Measurements from ENCODE around the gene RNF13.
"Not testable (repeated sequence)": the region's sequence is repeated elsewhere in the genome, so short reads cannot be mapped to it uniquely, and the experiment has no call there.

The RNF13 gene

GRCh38 chr3:149801639-149802038, 11.4 kb upstream of the RNF13 start:
- DNase-seq: no peak

- no peak for DNase-seq
Measured at GRCh38 chr3:149806171-149806778, 6.7 kb upstream of the RNF13 start.

DNA sequence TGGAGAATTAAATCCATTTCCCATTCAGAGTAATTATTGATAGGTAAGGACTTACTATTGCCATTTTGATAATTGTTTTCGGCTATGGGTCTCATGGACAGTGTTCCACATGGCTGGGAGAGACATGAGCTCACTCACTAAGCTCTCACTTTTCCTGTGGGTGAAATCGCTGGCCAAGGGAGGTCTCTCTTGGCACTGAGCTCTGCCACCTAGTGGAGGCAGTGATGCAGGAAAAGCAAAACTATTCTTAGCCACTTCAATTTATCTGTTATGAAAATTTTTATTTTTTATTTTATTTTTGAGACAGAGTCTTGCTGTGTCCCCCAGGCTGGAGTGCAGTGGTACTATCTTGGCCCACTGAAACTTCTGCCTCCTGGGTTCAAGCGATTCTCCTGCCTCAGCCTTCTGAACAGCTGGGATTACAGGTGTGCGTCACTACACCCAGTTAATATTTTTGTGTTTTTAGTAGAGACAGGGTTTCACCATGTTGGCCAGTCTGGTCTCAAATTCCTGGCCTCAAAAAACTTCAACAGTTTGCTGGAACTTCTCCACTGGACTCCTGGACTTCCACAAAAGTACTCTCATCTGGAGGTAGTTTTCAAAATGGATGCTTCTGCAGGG, 4.7 kb upstream of the RNF13 start:
- peak; percentile 54 to 65 for DNase-seq

DNA sequence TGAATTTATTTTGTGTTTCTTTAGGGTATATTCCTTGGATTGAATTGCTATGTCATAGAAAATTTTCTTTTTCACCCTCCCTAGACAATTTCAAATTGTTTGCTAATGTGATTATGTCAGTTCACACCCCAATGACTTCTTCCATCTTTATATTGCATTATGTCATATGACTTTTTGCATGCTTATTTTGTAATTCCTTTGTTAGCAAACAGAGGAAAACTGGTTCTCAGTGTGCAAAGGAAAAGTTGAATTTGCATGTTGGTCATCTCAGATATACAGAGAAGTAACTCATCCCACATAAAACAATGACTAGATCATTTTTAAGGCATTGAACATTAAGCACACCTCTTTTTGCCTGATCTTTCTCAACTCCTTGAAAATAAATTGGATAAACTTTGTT, 3.3 kb upstream of the RNF13 start:
- no peak for DNase-seq

DNA sequence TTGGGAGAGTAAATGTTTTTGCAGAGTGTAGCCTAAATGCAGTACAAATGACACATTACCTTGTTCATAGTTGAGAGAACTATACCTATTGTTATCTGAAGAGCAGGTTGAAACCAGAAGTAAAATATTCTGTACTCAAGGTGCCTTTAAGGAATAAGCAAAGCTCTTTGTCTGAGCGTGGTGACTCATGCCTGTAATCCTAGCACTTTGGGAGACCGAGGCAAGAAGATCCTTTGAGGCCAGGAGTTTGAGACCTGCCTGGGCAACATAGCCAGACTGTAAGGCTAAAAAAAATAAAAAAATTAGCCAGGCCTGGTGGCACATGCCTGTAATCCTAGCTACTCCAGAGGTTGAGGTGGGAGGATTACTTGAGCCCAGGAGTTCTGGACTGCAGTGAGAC, 2.2 kb upstream of the RNF13 start:
- no peak for DNase-seq

- no peak for DNase-seq
Measured at GRCh38 chr3:149812165-149812605, 830 bp upstream of the RNF13 start.

- DNase-seq: peak; percentile 6 to 26
Measured at GRCh38 chr3:149813367-149814281, 609 bp downstream of the RNF13 start.

- DNase-seq: no peak
Measured at GRCh38 chr3:149815321-149815720, 2.3 kb downstream of the RNF13 start.

DNA sequence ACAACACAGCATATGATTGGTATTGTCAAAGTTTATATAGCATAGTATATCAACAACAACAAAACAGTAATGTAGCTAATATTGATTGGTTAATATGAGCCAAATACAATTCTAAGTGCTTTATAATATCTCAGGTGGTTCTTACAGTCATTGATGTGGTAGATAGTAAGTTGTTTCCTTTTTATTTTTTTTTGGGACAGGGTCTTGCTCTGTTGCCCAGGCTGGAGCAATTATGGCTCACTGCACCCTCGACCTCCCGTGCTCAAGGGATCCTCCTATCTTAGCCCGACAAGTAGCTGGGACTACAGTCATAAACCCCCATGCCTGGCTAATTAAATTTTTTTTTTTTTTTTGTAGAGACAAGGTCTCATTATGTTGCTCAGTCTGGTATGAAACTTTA, 2.7 kb downstream of the RNF13 start:
- DNase-seq: no peak

DNA sequence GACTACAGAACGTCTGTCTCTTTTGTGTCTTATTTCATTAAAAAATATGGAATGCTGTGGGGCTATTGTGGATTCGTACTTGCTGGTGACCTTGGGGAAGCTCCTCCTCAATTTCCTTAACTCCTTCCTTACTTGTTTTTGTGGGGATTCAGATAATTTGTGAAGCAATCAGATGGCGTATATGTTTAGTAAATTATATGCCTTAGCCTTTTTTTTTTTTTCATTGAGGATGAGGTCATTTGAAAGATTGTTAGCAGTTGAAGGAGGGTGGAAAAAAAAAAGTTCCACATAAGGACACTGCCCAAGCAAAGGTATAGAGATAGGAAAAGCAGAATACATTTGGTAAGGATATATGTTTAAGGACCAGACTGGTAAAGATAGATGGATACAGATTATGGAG, 3.3 kb downstream of the RNF13 start:
- DNase-seq: no peak

DNA sequence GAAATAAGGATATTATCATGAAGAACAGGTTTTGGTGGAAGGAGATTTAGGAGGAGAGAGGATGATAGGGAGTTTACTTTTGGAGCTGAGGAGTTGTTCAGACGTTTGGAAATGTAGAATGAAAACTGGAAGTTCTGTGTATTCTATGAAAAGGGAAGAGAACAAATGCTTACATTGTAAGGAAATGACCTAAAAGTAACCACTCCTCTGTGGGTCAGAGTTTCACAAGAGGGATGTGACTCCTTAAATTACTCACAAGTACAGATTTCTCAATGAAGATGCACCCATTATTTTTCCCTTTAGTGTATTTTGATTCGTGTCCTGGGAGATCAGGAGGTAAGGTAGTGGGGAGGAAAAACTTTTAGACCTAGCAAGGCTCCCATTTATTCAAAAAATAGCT, 4.0 kb downstream of the RNF13 start:
- DNase-seq: no peak

- no peak for DNase-seq
Measured at GRCh38 chr3:149819432-149819831, 6.4 kb downstream of the RNF13 start.

GRCh38 chr3:149820183-149820582, 7.2 kb downstream of the RNF13 start:
- no peak for DNase-seq

GRCh38 chr3:149826636-149827035, 13.6 kb downstream of the RNF13 start:
- DNase-seq: no peak

- no peak for DNase-seq
Measured at GRCh38 chr3:149828390-149828789, 15.4 kb downstream of the RNF13 start.

- not testable (repeated sequence) for DNase-seq
Measured at GRCh38 chr3:149829631-149830030, 16.6 kb downstream of the RNF13 start.

DNA sequence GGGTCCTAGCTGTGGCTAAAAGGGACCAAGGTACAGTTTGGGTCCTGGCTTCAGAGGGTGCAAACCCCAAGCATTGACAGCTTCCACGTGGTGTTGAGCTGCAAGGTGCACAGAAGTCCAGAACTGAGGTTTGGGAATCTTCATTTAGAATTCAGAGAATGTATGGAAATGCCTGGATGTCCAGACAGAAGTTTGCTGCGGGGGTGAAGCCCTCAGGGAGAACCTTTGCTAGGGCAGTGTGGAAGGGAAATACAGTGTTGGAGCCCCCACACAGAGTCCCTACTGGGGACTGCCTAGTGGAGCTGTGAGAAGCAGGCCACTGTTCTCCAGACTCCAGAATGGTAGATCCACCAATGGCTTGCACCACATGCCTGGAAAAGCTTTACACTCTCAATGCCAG, 17.9 kb downstream of the RNF13 start:
- no peak for DNase-seq

DNA sequence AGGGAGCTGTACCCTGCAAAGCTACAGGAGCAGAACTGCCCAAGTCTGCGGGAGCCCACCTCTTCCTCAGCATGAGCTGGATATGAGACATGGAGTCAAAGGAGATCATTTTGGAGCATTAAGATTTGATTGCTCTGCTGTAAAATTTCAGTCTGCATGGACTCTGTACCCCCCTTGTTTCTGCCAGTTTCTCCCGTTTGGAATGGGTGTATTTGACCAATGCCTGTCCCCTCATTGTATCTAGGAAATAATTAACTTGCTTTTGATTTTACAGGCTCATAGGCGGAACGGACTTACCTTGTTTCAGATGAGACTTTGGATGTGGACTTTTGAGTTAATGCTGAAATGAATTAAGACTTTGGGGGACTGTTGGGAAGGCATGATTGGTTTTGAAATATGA, 18.3 kb downstream of the RNF13 start:
- DNase-seq: no peak

GRCh38 chr3:149832086-149832485, 19.1 kb downstream of the RNF13 start:
- no peak for DNase-seq

DNA sequence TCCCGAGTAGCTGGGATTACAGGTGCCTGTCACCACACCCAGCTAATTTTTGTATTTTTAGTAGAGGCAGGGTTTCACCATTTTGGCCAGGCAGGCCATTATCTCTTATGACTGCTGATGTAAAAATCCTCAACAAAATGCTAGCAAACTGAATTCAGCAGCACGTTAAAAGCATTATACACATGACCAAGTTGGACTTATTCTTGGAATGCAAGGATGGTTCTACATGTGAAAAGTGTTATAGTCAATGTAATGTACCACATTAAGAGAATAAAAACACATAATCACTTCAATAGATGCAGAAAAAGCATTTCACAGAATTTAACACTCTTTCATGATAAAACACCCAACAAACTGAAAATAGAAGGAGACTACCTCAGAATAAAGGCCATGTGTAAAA, 20.2 kb downstream of the RNF13 start:
- DNase-seq: no peak

DNA sequence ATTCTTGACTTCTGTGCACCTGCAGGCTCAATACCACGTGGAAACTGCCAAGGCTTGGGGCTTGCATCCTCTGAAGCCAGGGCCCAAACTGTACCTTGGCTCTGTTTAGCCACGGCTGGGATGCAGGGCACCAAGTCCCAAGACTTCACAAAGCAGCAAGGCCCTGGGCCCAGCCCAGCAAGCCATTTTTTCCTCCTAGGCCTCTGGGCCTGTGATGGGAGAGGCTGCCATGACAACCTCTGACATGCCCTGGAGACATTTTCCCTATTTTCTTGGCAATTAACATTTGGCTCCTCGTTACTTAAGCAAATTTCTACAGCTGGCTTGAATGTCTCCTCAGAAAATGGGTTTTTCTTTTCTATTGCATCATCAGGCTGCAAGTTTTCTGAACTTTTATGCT, 25.5 kb downstream of the RNF13 start:
- not testable (repeated sequence) for DNase-seq

DNA sequence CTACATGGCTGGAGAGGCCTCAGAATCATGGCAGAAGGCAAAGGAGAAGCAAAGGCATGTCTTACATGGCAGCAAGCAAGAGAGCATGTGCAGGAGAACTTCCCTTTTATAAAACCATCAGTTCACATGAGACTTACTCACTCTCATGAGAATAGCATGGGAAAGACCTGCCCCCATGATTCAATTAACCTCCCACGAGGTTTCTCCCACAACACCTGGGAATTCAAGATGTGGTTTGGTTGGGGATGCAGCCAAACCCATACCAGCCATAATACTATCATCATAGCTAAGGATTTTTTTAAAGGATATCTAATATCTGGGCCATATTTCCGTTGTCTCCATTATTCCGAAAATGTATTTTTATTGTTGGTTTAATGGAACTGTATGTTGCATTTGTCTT, 26.5 kb downstream of the RNF13 start:
- DNase-seq: not testable (repeated sequence)

- no peak for DNase-seq
Measured at GRCh38 chr3:149839896-149840295, 26.9 kb downstream of the RNF13 start.

GRCh38 chr3:149843502-149843901, 30.5 kb downstream of the RNF13 start:
- DNase-seq: no peak

Data from stimulated activated CD4-positive, alpha-beta T cell treated with anti-CD3 and anti-CD28 coated beads, Interleukin-2, amount 100 ng/mL, for 24 hours (primary cell).